GM13977 (cell line): ENCODE measurements around the gene ALPI.

Experiments used
- DNase-seq: peaks from one replicate; pipeline ENCODE4 v3.0.0; 2012; ENCODE audit warnings: low spot score
- in situ Hi-C: fragments of 300-500 bp; cut with MboI; formaldehyde crosslinking; loops from one replicate; pipeline ENCODE4 v1.12.0; 2022; ENCODE audit warnings: low sequenced_read_pairs, low pct_unique_long_range_greater_than_20kb, mixed read lengths, inconsistent platforms; ENCODE audit not compliant: unreplicated experiment
- TF ChIP-seq, protein P1 (sequence below): IDR thresholded peaks from 2 replicates; pipeline ENCODE4 v1.5.1; 2012; ENCODE audit warnings: mild to moderate bottlenecking, control low read depth; ENCODE audit not compliant: insufficient read depth; ENCODE audit errors: extremely low read depth, missing control alignments

ALPI gene

DNA sequence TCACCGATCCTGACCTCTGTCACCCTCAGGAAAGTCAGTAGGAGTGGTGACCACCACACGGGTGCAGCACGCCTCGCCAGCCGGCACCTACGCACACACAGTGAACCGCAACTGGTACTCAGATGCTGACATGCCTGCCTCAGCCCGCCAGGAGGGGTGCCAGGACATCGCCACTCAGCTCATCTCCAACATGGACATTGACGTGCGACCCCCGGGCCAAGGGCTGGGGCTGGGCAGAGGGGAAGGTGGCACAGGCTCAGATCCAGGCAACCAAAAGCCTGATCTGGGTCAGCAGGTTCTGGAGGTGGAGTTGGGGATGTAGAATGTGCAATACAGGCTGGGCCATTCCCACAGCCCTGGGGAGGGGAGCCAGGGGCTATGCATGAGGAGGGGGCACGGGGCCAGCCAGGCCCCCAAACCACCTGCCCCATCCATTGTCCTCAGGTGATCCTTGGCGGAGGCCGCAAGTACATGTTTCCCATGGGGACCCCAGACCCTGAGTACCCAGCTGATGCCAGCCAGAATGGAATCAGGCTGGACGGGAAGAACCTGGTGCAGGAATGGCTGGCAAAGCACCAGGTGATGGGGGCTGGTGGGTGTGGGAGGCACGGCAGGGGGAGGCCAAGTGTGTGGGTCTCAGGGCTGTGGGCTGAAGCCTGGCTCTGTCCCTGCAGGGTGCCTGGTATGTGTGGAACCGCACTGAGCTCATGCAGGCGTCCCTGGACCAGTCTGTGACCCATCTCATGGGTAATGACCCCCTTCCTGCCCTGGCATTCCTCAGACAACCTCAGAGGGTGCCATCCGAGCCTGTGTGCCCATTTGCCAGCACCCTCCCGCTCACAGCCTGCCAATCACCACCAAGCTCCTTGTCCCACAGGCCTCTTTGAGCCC, 1.4 kb downstream of the ALPI start:
- no peak for DNase-seq
- TF ChIP-seq, protein P1, sequence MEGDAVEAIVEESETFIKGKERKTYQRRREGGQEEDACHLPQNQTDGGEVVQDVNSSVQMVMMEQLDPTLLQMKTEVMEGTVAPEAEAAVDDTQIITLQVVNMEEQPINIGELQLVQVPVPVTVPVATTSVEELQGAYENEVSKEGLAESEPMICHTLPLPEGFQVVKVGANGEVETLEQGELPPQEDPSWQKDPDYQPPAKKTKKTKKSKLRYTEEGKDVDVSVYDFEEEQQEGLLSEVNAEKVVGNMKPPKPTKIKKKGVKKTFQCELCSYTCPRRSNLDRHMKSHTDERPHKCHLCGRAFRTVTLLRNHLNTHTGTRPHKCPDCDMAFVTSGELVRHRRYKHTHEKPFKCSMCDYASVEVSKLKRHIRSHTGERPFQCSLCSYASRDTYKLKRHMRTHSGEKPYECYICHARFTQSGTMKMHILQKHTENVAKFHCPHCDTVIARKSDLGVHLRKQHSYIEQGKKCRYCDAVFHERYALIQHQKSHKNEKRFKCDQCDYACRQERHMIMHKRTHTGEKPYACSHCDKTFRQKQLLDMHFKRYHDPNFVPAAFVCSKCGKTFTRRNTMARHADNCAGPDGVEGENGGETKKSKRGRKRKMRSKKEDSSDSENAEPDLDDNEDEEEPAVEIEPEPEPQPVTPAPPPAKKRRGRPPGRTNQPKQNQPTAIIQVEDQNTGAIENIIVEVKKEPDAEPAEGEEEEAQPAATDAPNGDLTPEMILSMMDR: no peak
- in situ Hi-C loops: no loop called here

GRCh38 chr2:232458051-232458660, 2.2 kb downstream of the ALPI start:
- in situ Hi-C loops: no loop called here
- TF ChIP-seq, protein P1: no peak
- DNase-seq: no peak

DNA sequence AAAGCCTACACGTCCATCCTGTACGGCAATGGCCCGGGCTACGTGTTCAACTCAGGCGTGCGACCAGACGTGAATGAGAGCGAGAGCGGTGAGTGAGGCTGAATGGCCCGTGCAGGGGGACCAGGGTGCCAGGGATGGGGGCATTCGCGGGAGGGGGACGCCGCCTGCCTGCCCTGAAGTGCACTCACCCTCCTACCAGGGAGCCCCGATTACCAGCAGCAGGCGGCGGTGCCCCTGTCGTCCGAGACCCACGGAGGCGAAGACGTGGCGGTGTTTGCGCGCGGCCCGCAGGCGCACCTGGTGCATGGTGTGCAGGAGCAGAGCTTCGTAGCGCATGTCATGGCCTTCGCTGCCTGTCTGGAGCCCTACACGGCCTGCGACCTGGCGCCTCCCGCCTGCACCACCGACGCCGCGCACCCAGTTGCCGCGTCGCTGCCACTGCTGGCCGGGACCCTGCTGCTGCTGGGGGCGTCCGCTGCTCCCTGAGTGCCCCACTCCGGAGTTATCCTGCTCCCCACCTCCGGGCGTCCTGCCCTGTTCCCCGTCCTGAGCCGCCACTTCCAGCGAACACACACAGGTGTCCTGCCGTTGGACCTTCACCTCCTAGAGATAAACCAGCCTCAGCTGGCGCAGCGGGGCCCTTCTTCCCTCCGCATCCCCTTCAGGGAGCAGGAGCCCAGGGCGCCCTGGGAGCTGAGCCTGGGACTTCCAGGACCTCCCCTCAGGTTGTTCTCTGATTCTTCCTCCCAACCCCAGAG, 2.9 kb downstream of the ALPI start:
- no peak for DNase-seq
- TF ChIP-seq, protein P1: no peak
- in situ Hi-C loops: no loop called here

- TF ChIP-seq, protein P1: no peak
- in situ Hi-C loops: no loop called here
- DNase-seq: no peak
Measured at GRCh38 chr2:232459419-232460035, 3.6 kb downstream of the ALPI start.

GRCh38 chr2:232460171-232460570, 4.2 kb downstream of the ALPI start:
- DNase-seq: no peak
- TF ChIP-seq, protein P1: no peak
- in situ Hi-C loops: no loop called here
